Measurements from ENCODE around the gene NEU1. TPM values are rescaled to one million over a fixed set of nuclear protein-coding genes. Genes with fewer than 3 reads are reported as not detected.

Gene NEU1
- total RNA-seq, 1 donor from 2014 or later, result 19.2 TPM

DNA sequence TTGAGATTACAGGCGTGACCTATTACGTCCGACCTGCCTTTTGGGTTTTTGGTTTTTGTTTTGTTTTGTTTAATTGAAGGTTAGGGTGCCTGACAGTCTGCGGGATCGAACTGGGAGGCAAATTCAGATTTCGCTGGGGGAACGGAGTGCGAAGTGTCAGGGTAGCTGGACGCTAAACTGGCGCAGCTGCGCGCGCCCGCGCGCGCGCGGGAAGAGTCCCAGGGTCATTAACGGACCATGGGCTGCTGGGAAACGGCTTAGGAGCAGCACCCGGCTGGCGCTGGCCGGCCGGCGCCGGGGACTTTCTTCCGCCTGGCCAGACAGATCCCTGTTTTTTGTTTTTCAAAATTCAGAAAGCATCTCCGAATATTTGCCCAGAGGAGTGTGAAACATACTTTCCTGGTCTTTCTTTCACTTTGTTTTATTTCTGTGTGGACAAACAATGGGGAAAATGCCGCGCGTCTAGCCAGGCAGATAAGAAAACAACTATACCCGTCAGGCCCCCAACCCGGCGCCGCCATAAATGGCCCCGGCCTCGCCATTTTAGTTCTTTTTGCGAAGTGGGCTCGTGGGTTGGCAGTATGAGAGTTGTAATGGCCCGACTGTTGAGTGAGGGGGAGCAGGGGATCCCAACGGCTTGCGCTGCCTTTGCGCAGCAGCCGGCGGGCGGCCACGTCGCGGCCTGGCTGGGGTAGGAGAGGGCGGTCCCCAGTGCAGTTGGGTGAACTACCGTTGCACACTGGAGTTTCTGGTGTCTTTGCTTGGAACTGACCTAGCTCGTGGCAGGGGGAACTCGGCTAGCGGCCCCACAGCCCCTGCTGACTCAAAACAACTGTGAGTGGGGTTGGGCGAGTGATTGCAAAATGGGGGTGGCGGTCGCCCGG is 28.0 kb downstream of the NEU1 start:
- peaks cover 71% of the 10 kb centered on the region for H3K4me1 Mint-ChIP-seq
- peaks cover 44% of the 10 kb centered on the region for H3K36me3 Mint-ChIP-seq (ENCODE audit: low read depth)
- CTCF ChIA-PET, result interaction anchor here (1.5 to 3.3 kb wide), 2 partner anchors 105 to 237 kb away, joined by 3 to 17 read pairs; no protein-coding TSS in a partner anchor
- TF ChIP-seq, protein P1, sequence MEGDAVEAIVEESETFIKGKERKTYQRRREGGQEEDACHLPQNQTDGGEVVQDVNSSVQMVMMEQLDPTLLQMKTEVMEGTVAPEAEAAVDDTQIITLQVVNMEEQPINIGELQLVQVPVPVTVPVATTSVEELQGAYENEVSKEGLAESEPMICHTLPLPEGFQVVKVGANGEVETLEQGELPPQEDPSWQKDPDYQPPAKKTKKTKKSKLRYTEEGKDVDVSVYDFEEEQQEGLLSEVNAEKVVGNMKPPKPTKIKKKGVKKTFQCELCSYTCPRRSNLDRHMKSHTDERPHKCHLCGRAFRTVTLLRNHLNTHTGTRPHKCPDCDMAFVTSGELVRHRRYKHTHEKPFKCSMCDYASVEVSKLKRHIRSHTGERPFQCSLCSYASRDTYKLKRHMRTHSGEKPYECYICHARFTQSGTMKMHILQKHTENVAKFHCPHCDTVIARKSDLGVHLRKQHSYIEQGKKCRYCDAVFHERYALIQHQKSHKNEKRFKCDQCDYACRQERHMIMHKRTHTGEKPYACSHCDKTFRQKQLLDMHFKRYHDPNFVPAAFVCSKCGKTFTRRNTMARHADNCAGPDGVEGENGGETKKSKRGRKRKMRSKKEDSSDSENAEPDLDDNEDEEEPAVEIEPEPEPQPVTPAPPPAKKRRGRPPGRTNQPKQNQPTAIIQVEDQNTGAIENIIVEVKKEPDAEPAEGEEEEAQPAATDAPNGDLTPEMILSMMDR (IDR thresholded peaks at IDR 0.05), result no peak
- ATAC-seq (ENCODE audit: low read depth), result peak; percentile 62
- peak; percentile 75 for DNase-seq
- intact Hi-C loops (cut with micrococcal nuclease), result loop anchor here (1.0 to 2.0 kb wide), 7 partner anchors 29 to 287 kb away; partner anchors contain the start of genes BAG6, NFKBIL1 and VARS1
- H3K27me3 Mint-ChIP-seq, result no peaks in the 10 kb centered on the region
- peak overlapping the region; percentile 98 for H3K27ac Mint-ChIP-seq
- H3K4me3 Mint-ChIP-seq, result peak overlapping the region; percentile 99
- POLR2A ChIA-PET, result interaction anchor here (0.6 to 9.9 kb wide), 31 partner anchors 9 to 1768 kb away, joined by 3 to 133 read pairs (median 5); partner anchors contain the start of genes ABHD16A, ATF6B, BAG6 and C6orf47
- no peaks in the 10 kb centered on the region for H3K9me3 Mint-ChIP-seq

DNA sequence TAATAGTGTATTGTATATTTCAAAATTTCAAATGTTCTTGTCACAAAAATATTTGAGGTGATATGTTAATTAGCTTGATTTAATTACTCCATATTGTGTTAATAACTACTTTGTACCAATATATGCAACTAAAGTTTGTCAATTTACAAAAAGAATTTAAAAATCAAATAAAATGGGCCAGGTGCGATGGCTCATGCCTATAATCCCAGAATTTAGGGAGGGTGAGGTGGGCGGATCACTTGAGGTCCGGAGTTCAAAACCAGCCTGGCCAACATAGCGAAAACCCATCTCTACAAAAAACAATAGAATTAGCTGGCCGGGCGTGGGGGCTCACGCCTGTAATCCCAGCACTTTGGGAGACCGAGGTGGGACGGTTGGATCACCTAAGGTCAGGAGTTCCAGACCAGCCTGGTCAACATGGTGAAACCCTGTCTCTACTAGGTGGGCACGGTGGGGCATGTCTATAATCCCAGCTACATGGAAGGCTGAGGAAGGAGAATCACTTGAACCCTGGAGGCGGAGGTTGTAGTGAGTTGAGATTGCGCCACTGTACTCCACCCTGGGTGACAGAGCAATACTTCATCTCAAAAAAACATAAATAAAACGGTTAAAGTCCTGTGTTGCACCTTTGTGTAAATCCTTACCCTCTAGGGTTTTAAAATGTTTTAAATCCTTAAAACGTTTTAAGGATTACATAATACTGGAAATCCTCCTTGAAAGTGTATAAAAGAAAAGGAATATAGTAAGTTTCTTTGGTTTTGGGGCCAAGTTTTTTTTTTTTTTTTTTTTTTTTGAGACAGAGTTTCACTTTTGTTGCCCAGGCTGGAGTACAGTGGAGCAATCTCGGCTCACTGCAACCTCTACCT is 31.0 kb downstream of the NEU1 start:
- intact Hi-C loops (cut with micrococcal nuclease), result loop anchor here (2.0 kb wide), 1 partner anchor 17 kb away; the partner anchor contains the start of genes HSPA1A and HSPA1L
- Mint-ChIP-seq H3K9me3 (no peaks in the 10 kb centered on the region), H3K27ac (no peak overlapping the region), H3K36me3 (ENCODE audit: low read depth) (peaks cover 18% of the 10 kb centered on the region), H3K27me3 (no peaks in the 10 kb centered on the region), H3K4me3 (peak overlapping the region; percentile 81), H3K4me1 (peaks cover 54% of the 10 kb centered on the region)
- CTCF ChIA-PET, result interaction anchor here (0.8 to 3.3 kb wide), 13 partner anchors 16 to 290 kb away, joined by 3 to 22 read pairs (median 7); partner anchors contain the start of genes DDAH2, DDX39B, HSPA1A and HSPA1L
- ATAC-seq (ENCODE audit: low read depth) (no peak), DNase-seq (no peak)
- POLR2A ChIA-PET, result interaction anchor here (0.6 to 9.9 kb wide), 21 partner anchors 25 to 334 kb away, joined by 3 to 133 read pairs (median 9); partner anchors contain the start of genes BAG6, CSNK2B, DDAH2 and DDX39B
- TF ChIP-seq, protein P1 (IDR thresholded peaks at IDR 0.05), result no peak

DNA sequence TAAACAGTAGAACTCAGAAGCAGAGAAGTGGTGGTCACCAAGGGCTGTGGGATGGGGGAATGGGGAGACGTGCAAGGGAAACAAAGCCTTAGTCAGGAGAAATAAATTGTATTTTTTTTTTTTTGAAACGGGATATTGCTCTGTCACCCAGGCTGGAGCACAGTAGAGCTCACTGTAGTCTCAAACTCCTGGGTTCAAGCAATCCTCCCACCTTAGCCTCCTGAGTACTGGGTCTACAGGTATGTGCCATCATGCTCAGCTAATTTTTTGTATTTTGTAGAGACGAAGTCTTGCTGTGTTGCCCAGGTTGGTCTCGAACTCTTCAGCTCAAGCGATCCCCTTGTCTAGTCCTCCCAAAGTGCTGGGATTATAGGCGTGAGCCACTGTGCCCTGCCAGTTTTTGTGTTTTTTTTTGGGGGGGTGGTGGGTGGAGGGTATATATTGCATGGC is 31.7 kb downstream of the NEU1 start:
- peaks cover 51% of the 10 kb centered on the region for H3K4me1 Mint-ChIP-seq
- intact Hi-C loops (cut with micrococcal nuclease), result loop anchor here (1.0 to 2.0 kb wide), 9 partner anchors 16 to 338 kb away; partner anchors contain the start of genes C6orf47, DDAH2, HSPA1A and HSPA1L
- H3K9me3 Mint-ChIP-seq, result no peaks in the 10 kb centered on the region
- DNase-seq (no peak), ATAC-seq (ENCODE audit: low read depth) (no peak)
- ChIA-PET POLR2A (interaction anchor here (0.7 to 9.9 kb wide), 24 partner anchors 16 to 1085 kb away, joined by 3 to 133 read pairs (median 6); partner anchors contain the start of genes BAG6, C6orf47, CSNK2B and DDAH2), CTCF (interaction anchor here (0.7 to 2.1 kb wide), 18 partner anchors 15 to 282 kb away, joined by 3 to 22 read pairs (median 6); partner anchors contain the start of genes DDAH2, HSPA1A, HSPA1L and LY6G5C)
- H3K27me3 Mint-ChIP-seq, result no peaks in the 10 kb centered on the region
- TF ChIP-seq, protein P1 (IDR thresholded peaks at IDR 0.05), result no peak
- peak overlapping the region; percentile 81 for H3K4me3 Mint-ChIP-seq
- peaks cover 11% of the 10 kb centered on the region for H3K36me3 Mint-ChIP-seq (ENCODE audit: low read depth)
- H3K27ac Mint-ChIP-seq, result peak overlapping the region; percentile 80

DNA sequence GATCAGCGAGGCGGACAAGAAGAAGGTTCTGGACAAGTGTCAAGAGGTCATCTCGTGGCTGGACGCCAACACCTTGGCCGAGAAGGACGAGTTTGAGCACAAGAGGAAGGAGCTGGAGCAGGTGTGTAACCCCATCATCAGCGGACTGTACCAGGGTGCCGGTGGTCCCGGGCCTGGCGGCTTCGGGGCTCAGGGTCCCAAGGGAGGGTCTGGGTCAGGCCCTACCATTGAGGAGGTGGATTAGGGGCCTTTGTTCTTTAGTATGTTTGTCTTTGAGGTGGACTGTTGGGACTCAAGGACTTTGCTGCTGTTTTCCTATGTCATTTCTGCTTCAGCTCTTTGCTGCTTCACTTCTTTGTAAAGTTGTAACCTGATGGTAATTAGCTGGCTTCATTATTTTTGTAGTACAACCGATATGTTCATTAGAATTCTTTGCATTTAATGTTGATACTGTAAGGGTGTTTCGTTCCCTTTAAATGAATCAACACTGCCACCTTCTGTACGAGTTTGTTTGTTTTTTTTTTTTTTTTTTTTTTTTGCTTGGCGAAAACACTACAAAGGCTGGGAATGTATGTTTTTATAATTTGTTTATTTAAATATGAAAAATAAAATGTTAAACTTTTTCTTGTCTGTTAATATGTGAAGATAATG is 32.9 kb downstream of the NEU1 start:
- Mint-ChIP-seq H3K27me3 (no peaks in the 10 kb centered on the region), H3K4me3 (peak overlapping the region; percentile 81), H3K4me1 (peaks cover 50% of the 10 kb centered on the region), H3K27ac (peak overlapping the region; percentile 80), H3K36me3 (ENCODE audit: low read depth) (peaks cover 3% of the 10 kb centered on the region), H3K9me3 (no peaks in the 10 kb centered on the region)
- POLR2A ChIA-PET, result interaction anchor here (0.6 to 9.9 kb wide), 29 partner anchors 8 to 965 kb away, joined by 3 to 133 read pairs (median 6); partner anchors contain the start of genes ABHD16A, BAG6, C6orf47 and CSNK2B
- ATAC-seq (ENCODE audit: low read depth), result no peak
- TF ChIP-seq, protein P1 (IDR thresholded peaks at IDR 0.05), result no peak
- no peak for DNase-seq
- CTCF ChIA-PET, result interaction anchor here (0.6 to 2.1 kb wide), 25 partner anchors 14 to 279 kb away, joined by 3 to 22 read pairs (median 4); partner anchors contain the start of genes C6orf47, DDAH2, HSPA1A and HSPA1L
- intact Hi-C loops (cut with micrococcal nuclease), result loop anchor here (1.0 to 2.0 kb wide), 9 partner anchors 15 to 336 kb away; partner anchors contain the start of genes C6orf47, DDAH2, HSPA1A and HSPA1L

All from activated B cell treated with CpG ODN at 0.5 μM for 24 hours (primary cell).